ENCODE measurements around the gene CEP85. TPM values are rescaled to one million over a fixed set of nuclear protein-coding genes. Genes with fewer than 3 reads are reported as not detected.
A peak's percentile ranks its signal among the peaks of the same experiment; 100 is the strongest.

Gene CEP85
- total and polyA plus RNA-seq, 4 experiments from 2014 or later = 6.7 to 21.9 (median 14.9) TPM

DNA sequence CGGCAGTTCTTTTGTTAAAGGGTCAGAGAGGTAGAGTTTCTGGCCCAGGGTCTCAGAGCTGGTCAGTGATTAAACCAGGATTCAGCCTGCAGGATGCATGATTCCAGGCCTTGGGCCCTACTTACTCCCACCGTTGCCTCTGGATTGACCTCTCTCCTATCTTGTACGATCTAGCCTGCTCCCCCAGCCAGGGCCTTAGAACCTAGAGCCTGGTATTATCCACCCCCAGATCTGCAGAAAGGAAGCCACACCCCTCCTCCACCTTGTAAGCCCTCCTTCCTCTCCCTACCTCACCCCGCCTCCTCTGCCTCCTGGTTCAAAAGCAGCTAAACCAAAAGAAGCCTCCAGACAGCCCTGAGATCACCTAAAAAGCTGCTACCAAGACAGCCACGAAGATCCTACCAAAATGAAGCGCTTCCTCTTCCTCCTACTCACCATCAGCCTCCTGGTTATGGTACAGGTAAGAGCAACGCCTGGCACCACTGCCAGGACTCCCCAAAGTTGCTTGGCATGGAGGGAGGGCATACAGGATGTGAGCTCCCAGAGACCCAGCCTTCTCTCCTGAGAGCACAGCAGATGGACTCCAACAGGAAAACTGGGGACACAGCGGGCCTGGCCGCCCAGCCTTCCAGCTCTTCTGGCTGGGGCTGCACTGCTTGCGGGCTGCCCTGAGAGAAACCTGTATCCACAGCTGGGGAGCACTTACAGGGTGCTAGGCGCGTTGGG, 83.8 kb downstream of the CEP85 start, which contains the start of gene CD52:
CD52 (plus strand) TSS at position 347 of the 726 bp plus-strand sequence; CDS start at position 407, 60 bp downstream.
- no peaks in the 10 kb centered on the region for H3K27me3 ChIP-seq (ENCODE audit: insufficient read depth, low read length)
- ChIA-PET CTCF (ENCODE audit: partially characterized antibody) (interaction anchor here (1.2 to 25.6 kb wide), 10 partner anchors 10 to 99 kb away, joined by 4 to 1027 read pairs (median 8); partner anchors contain the start of genes CEP85, SH3BGRL3 and UBXN11), POLR2A (ENCODE audit: partially characterized antibody) (interaction anchor here (0.5 to 33.0 kb wide), 21 partner anchors 15 to 1061 kb away, joined by 3 to 3358 read pairs (median 4); partner anchors contain the start of genes CEP85, DHDDS, HMGN2 and PDIK1L)
- Mint-ChIP-seq H3K36me3 (peaks cover 42 to 45% of the 10 kb centered on the region in 2 donors), H3K4me3 (peak within 1 kb of the TSS; percentile 93 to 100 (median 96)), H3K9me3 (no peaks in the 10 kb centered on the region), H3K27me3 (no peaks in the 10 kb centered on the region), H3K4me1 (peaks cover 48 to 93% (median 67%) of the 10 kb centered on the region in 4 donors), H3K27ac (peak within 1 kb of the TSS; percentile 83 to 97 (median 93))
- DNase-seq = peak; percentile 71 to 88 (median 76)
- peak within 1 kb of the TSS; percentile 94 to 99 for H3K4me3 ChIP-seq (ENCODE audit: low read length in 2 of 2)
- no peaks in the 10 kb centered on the region for H3K9me3 ChIP-seq (ENCODE audit: control insufficient read depth in 1 of 2, low read length in 2 of 2)
- H3K36me3 ChIP-seq (ENCODE audit: insufficient read depth, low read length) = peaks cover 30% of the 10 kb centered on the region
- H3K27ac ChIP-seq (ENCODE audit: low read depth, low read length) = peak within 1 kb of the TSS; percentile 69
- H3K4me1 ChIP-seq (ENCODE audit: insufficient read depth, low read length) = peaks cover 76% of the 10 kb centered on the region
- intact Hi-C loops (cut with micrococcal nuclease) = loop anchor here (1.0 kb wide), 2 partner anchors 10 to 61 kb away; no protein-coding TSS in a partner anchor

- Mint-ChIP-seq H3K9me3 (no peaks in the 10 kb centered on the region), H3K27me3 (no peaks in the 10 kb centered on the region), H3K27ac (peak overlapping the region; percentile 83 to 97 (median 93)), H3K4me1 (peaks cover 48 to 93% (median 67%) of the 10 kb centered on the region in 4 donors), H3K36me3 (peaks cover 49 to 52% of the 10 kb centered on the region in 2 donors), H3K4me3 (peak overlapping the region; percentile 93 to 100 (median 96))
- Histone ChIP-seq H3K36me3 (ENCODE audit: insufficient read depth, low read length) (peaks cover 37% of the 10 kb centered on the region), H3K9me3 (ENCODE audit: control insufficient read depth in 1 of 2, low read length in 2 of 2) (no peaks in the 10 kb centered on the region), H3K4me3 (ENCODE audit: low read length in 2 of 2) (peak overlapping the region; percentile 94 to 99), H3K27me3 (ENCODE audit: insufficient read depth, low read length) (no peaks in the 10 kb centered on the region), H3K4me1 (ENCODE audit: insufficient read depth, low read length) (peaks cover 78% of the 10 kb centered on the region), H3K27ac (ENCODE audit: low read depth, low read length) (peak overlapping the region; percentile 69)
- ChIA-PET POLR2A (ENCODE audit: partially characterized antibody) (interaction anchor here (0.6 to 33.0 kb wide), 26 partner anchors 14 to 683 kb away, joined by 3 to 3358 read pairs (median 4); partner anchors contain the start of genes CEP85, DHDDS, HMGN2 and PDIK1L), CTCF (ENCODE audit: partially characterized antibody) (interaction anchor here (0.7 to 25.6 kb wide), 14 partner anchors 10 to 220 kb away, joined by 3 to 1027 read pairs (median 6); partner anchors contain the start of genes CEP85, SH3BGRL3 and UBXN11)
- no peak for DNase-seq
- intact Hi-C loops (cut with micrococcal nuclease) = no loop called here
Observed at GRCh38 chr1:26318338-26319064, 84.5 kb downstream of the CEP85 start.

- Mint-ChIP-seq H3K36me3 (peaks cover 60 to 67% of the 10 kb centered on the region in 2 donors), H3K27me3 (no peaks in the 10 kb centered on the region), H3K4me1 (peaks cover 35 to 69% (median 52%) of the 10 kb centered on the region in 4 donors), H3K4me3 (peak overlapping the region; percentile 95 to 100 (median 96)), H3K9me3 (no peaks in the 10 kb centered on the region), H3K27ac (peak overlapping the region; percentile 83 to 99 (median 95))
- Histone ChIP-seq H3K4me1 (ENCODE audit: insufficient read depth, low read length) (peaks cover 54% of the 10 kb centered on the region), H3K27me3 (ENCODE audit: insufficient read depth, low read length) (no peaks in the 10 kb centered on the region), H3K36me3 (ENCODE audit: insufficient read depth, low read length) (peaks cover 49% of the 10 kb centered on the region), H3K27ac (ENCODE audit: low read depth, low read length) (peak overlapping the region; percentile 69), H3K4me3 (ENCODE audit: low read length in 2 of 2) (peak overlapping the region in 1 of 2 donors; percentile 94), H3K9me3 (ENCODE audit: control insufficient read depth in 1 of 2, low read length in 2 of 2) (no peaks in the 10 kb centered on the region)
- ChIA-PET POLR2A (ENCODE audit: partially characterized antibody) (interaction anchor here (0.7 to 33.0 kb wide), 20 partner anchors 12 to 209 kb away, joined by 3 to 3358 read pairs (median 8); partner anchors contain the start of genes CEP85, PDIK1L, SH3BGRL3 and UBXN11), CTCF (ENCODE audit: partially characterized antibody) (interaction anchor here (0.5 to 25.6 kb wide), 17 partner anchors 8 to 151 kb away, joined by 3 to 1027 read pairs (median 10); partner anchors contain the start of genes CEP85, SH3BGRL3, UBXN11 and ZNF593)
- DNase-seq = no peak
- intact Hi-C loops (cut with micrococcal nuclease) = loop anchor here (1.0 to 5.0 kb wide), 7 partner anchors 36 to 216 kb away; partner anchors contain the start of genes C1orf232, CEP85 and ZNF593
Observed at GRCh38 chr1:26320896-26321295, 86.9 kb downstream of the CEP85 start.

GRCh38 chr1:26321315-26322041, 87.5 kb downstream of the CEP85 start:
- no peaks in the 10 kb centered on the region for H3K9me3 ChIP-seq (ENCODE audit: control insufficient read depth in 1 of 2, low read length in 2 of 2)
- CTCF ChIA-PET (ENCODE audit: partially characterized antibody) = interaction anchor here (0.5 to 25.6 kb wide), 26 partner anchors 8 to 152 kb away, joined by 3 to 1027 read pairs (median 6); partner anchors contain the start of genes CEP85, SH3BGRL3, UBXN11 and ZNF593
- Mint-ChIP-seq H3K36me3 (peaks cover 60 to 67% of the 10 kb centered on the region in 2 donors), H3K4me1 (peaks cover 30 to 64% (median 47%) of the 10 kb centered on the region in 4 donors), H3K4me3 (peak overlapping the region; percentile 91 to 100 (median 96)), H3K9me3 (no peaks in the 10 kb centered on the region), H3K27me3 (no peaks in the 10 kb centered on the region), H3K27ac (peak overlapping the region; percentile 83 to 99 (median 95))
- H3K4me1 ChIP-seq (ENCODE audit: insufficient read depth, low read length) = peaks cover 48% of the 10 kb centered on the region
- DNase-seq = peak; percentile 88 to 95 (median 91)
- H3K27me3 ChIP-seq (ENCODE audit: insufficient read depth, low read length) = no peaks in the 10 kb centered on the region
- intact Hi-C loops (cut with micrococcal nuclease) = loop anchor here (1.0 to 5.0 kb wide), 7 partner anchors 36 to 216 kb away; partner anchors contain the start of genes C1orf232, CEP85 and ZNF593
- POLR2A ChIA-PET (ENCODE audit: partially characterized antibody) = interaction anchor here (0.7 to 33.0 kb wide), 33 partner anchors 8 to 210 kb away, joined by 3 to 3358 read pairs (median 6); partner anchors contain the start of genes CEP85, CRYBG2, DHDDS and PDIK1L
- peak overlapping the region in 1 of 2 donors; percentile 94 for H3K4me3 ChIP-seq (ENCODE audit: low read length in 2 of 2)
- peak overlapping the region; percentile 69 for H3K27ac ChIP-seq (ENCODE audit: low read depth, low read length)
- peaks cover 49% of the 10 kb centered on the region for H3K36me3 ChIP-seq (ENCODE audit: insufficient read depth, low read length)

DNA sequence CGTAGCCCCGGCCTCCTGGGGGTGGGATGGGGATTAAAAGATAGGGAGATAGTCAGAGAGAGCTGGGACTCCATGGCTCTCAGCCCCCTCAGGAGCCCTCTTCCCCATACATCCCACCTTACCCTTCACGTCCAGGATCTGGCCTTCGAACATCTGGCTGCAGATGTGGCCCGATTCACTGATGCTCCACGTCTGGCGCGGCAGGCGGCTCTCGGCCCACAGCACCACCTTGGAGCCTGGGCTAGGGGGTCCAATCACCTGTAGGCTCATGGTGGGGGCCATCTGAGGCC, 88.0 kb downstream of the CEP85 start:
- intact Hi-C loops (cut with micrococcal nuclease) = loop anchor here (5.0 kb wide), 1 partner anchor 155 kb away; the partner anchor contains the start of genes C1orf232 and ZNF593
- no peaks in the 10 kb centered on the region for H3K9me3 ChIP-seq (ENCODE audit: control insufficient read depth in 1 of 2, low read length in 2 of 2)
- peak overlapping the region; percentile 69 for H3K27ac ChIP-seq (ENCODE audit: low read depth, low read length)
- no peaks in the 10 kb centered on the region for H3K27me3 Mint-ChIP-seq
- ChIA-PET POLR2A (ENCODE audit: partially characterized antibody) (interaction anchor here (0.9 to 33.0 kb wide), 30 partner anchors 8 to 195 kb away, joined by 3 to 3358 read pairs (median 6); partner anchors contain the start of genes CEP85, CRYBG2, DHDDS and SH3BGRL3), CTCF (ENCODE audit: partially characterized antibody) (interaction anchor here (0.6 to 25.6 kb wide), 24 partner anchors 8 to 152 kb away, joined by 3 to 1027 read pairs (median 8); partner anchors contain the start of genes CEP85, SH3BGRL3, UBXN11 and ZNF593)
- H3K27ac Mint-ChIP-seq = peak overlapping the region in 5 of 7 donors; percentile 78 to 99 (median 94)
- peaks cover 60 to 70% of the 10 kb centered on the region in 2 donors for H3K36me3 Mint-ChIP-seq
- H3K27me3 ChIP-seq (ENCODE audit: insufficient read depth, low read length) = no peaks in the 10 kb centered on the region
- no peaks in the 10 kb centered on the region for H3K9me3 Mint-ChIP-seq
- H3K4me3 Mint-ChIP-seq = peak overlapping the region in 4 of 8 donors; percentile 17 to 96 (median 72)
- no peak for DNase-seq
- no peak overlapping the region for H3K4me3 ChIP-seq (ENCODE audit: low read length in 2 of 2)
- peaks cover 43% of the 10 kb centered on the region for H3K4me1 ChIP-seq (ENCODE audit: insufficient read depth, low read length)
- H3K4me1 Mint-ChIP-seq = peaks cover 27 to 59% (median 43%) of the 10 kb centered on the region in 4 donors
- H3K36me3 ChIP-seq (ENCODE audit: insufficient read depth, low read length) = peaks cover 49% of the 10 kb centered on the region
